Measurements from ENCODE around the gene SPATA3. TPM values are rescaled to one million over a fixed set of nuclear protein-coding genes. Genes with fewer than 3 reads are reported as not detected.

The SPATA3 gene
- total RNA-seq, 4 donors from 2014 or later: not detected

- intact Hi-C loops (cut with DNase I; ENCODE audit: low total_unique reads): no loop called here
- Histone ChIP-seq H3K27me3 (no peaks in the 10 kb centered on the region), H3K4me3 (no peak overlapping the region), H3K4me1 (no peaks in the 10 kb centered on the region), H3K27ac (no peak overlapping the region), H3K36me3 (no peaks in the 10 kb centered on the region), H3K9me3 (no peaks in the 10 kb centered on the region)
- in situ Hi-C loops (cut with MboI; ENCODE audit: low pct_ligation_motif_present in 1 of 4, low pct_unique_long_range_greater_than_20kb in 1 of 4, low sequenced_read_pairs in 3 of 4): no loop called here
- DNase-seq: no peak
- TF ChIP-seq EP300 (IDR thresholded peaks at IDR 0.05; ENCODE audit: low read depth) (no peak), CTCF (IDR thresholded peaks at IDR 0.05) (no peak), POLR2A (IDR thresholded peaks at IDR 0.05) (no peak), POLR2AphosphoS5 (IDR thresholded peaks at IDR 0.05) (no peak)
- WGBS, 2 donors (ENCODE audit: low coverage in 1 of 2): 0% methylated on average over 1 of the region's 2 CpGs; no CpG with 5 or more reads in 1 of the 2 donors
Observed at GRCh38 chr2:231011526-231011925, 15.6 kb downstream of the SPATA3 start.

- intact Hi-C loops (cut with DNase I; ENCODE audit: low total_unique reads): no loop called here
- 17 to 71% methylated on average over 1 to 3 of the region's 3 CpGs for WGBS, 2 donors (ENCODE audit: low coverage in 1 of 2)
Observed at GRCh38 chr2:231012463-231012862, 16.5 kb downstream of the SPATA3 start.

GRCh38 chr2:231013820-231014219 lies 17.9 kb downstream of the SPATA3 start:
- intact Hi-C loops (cut with DNase I; ENCODE audit: low total_unique reads): no loop called here

More at GRCh38 chr2:231012463-231012862, 16.5 kb downstream of the SPATA3 start:
- H3K27me3 ChIP-seq: no peaks in the 10 kb centered on the region
- H3K4me1 ChIP-seq: no peaks in the 10 kb centered on the region
- H3K4me3 ChIP-seq: no peak overlapping the region
- no peak for DNase-seq
- no peaks in the 10 kb centered on the region for H3K36me3 ChIP-seq
- in situ Hi-C loops (cut with MboI; ENCODE audit: low pct_ligation_motif_present in 1 of 4, low pct_unique_long_range_greater_than_20kb in 1 of 4, low sequenced_read_pairs in 3 of 4): no loop called here
- TF ChIP-seq EP300 (IDR thresholded peaks at IDR 0.05; ENCODE audit: low read depth) (no peak), CTCF (IDR thresholded peaks at IDR 0.05) (no peak), POLR2AphosphoS5 (IDR thresholded peaks at IDR 0.05) (no peak), POLR2A (IDR thresholded peaks at IDR 0.05) (no peak)
- H3K27ac ChIP-seq: no peak overlapping the region
- H3K9me3 ChIP-seq: no peaks in the 10 kb centered on the region

GRCh38 chr2:231015478-231015877 lies 19.6 kb downstream of the SPATA3 start:
- intact Hi-C loops (cut with DNase I; ENCODE audit: low total_unique reads): no loop called here
- H3K27me3 ChIP-seq: no peaks in the 10 kb centered on the region
- 65 to 100% methylated on average over 1 to 7 of the region's 7 CpGs for WGBS, 2 donors (ENCODE audit: low coverage in 1 of 2)
- no peak overlapping the region for H3K4me3 ChIP-seq
- in situ Hi-C loops (cut with MboI; ENCODE audit: low pct_ligation_motif_present in 1 of 4, low pct_unique_long_range_greater_than_20kb in 1 of 4, low sequenced_read_pairs in 3 of 4): no loop called here
- no peak for DNase-seq
- no peaks in the 10 kb centered on the region for H3K9me3 ChIP-seq
- H3K4me1 ChIP-seq: no peaks in the 10 kb centered on the region
- no peak overlapping the region for H3K27ac ChIP-seq
- TF ChIP-seq POLR2AphosphoS5 (IDR thresholded peaks at IDR 0.05) (no peak), CTCF (IDR thresholded peaks at IDR 0.05) (no peak), POLR2A (IDR thresholded peaks at IDR 0.05) (no peak), EP300 (IDR thresholded peaks at IDR 0.05; ENCODE audit: low read depth) (no peak)
- no peaks in the 10 kb centered on the region for H3K36me3 ChIP-seq

More at GRCh38 chr2:231013820-231014219, 17.9 kb downstream of the SPATA3 start:
- H3K27me3 ChIP-seq: no peaks in the 10 kb centered on the region
- in situ Hi-C loops (cut with MboI; ENCODE audit: low pct_ligation_motif_present in 1 of 4, low pct_unique_long_range_greater_than_20kb in 1 of 4, low sequenced_read_pairs in 3 of 4): no loop called here
- no peak overlapping the region for H3K27ac ChIP-seq
- no peak overlapping the region for H3K4me3 ChIP-seq
- no peak for DNase-seq
- no peaks in the 10 kb centered on the region for H3K4me1 ChIP-seq
- no peaks in the 10 kb centered on the region for H3K9me3 ChIP-seq
- TF ChIP-seq EP300 (IDR thresholded peaks at IDR 0.05; ENCODE audit: low read depth): no peak
- no peak for TF ChIP-seq CTCF (IDR thresholded peaks at IDR 0.05)
- TF ChIP-seq POLR2A (IDR thresholded peaks at IDR 0.05): no peak
- TF ChIP-seq POLR2AphosphoS5 (IDR thresholded peaks at IDR 0.05): no peak
- no peaks in the 10 kb centered on the region for H3K36me3 ChIP-seq
- WGBS, 2 donors (ENCODE audit: low coverage in 1 of 2): 17 to 19% methylated on average over 2 to 3 of the region's 3 CpGs
